ENCODE results near the gene MACIR.
"Not testable (repeated sequence)": the region's sequence is repeated elsewhere in the genome, so short reads cannot be mapped to it uniquely, and the experiment has no call there.

The MACIR gene, protein sequence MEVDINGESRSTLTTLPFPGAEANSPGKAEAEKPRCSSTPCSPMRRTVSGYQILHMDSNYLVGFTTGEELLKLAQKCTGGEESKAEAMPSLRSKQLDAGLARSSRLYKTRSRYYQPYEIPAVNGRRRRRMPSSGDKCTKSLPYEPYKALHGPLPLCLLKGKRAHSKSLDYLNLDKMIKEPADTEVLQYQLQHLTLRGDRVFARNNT

GRCh38 chr5:103258368-103258956 lies at the start of gene MACIR:
TSS of gene MACIR (plus strand) at chr5:103258763. CDS start at chr5:103275920, 17,157 bp downstream.
- peak; percentile 96 for DNase-seq

GRCh38 chr5:103209065-103209464 lies 49.5 kb upstream of the MACIR start:
- no peak for DNase-seq

DNA sequence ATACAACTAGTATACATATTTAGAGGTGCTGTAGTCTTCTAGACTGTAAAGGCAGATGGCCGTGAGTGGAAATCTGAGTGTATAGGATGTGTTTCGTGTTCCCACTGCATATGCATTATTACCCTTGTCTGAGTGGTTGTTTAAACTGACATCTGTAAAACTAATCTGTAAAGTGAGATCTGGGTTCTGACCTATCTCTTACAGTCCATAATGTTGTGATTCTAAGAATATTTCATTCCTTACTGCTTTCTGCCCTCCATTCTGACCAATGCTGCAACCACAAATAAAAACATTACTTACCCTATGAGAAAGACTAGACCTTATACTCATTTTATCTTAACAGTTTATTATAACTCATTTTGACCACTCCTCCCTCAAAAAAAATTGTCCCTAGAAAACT lies 47.6 kb upstream of the MACIR start:
- no peak for DNase-seq

DNA sequence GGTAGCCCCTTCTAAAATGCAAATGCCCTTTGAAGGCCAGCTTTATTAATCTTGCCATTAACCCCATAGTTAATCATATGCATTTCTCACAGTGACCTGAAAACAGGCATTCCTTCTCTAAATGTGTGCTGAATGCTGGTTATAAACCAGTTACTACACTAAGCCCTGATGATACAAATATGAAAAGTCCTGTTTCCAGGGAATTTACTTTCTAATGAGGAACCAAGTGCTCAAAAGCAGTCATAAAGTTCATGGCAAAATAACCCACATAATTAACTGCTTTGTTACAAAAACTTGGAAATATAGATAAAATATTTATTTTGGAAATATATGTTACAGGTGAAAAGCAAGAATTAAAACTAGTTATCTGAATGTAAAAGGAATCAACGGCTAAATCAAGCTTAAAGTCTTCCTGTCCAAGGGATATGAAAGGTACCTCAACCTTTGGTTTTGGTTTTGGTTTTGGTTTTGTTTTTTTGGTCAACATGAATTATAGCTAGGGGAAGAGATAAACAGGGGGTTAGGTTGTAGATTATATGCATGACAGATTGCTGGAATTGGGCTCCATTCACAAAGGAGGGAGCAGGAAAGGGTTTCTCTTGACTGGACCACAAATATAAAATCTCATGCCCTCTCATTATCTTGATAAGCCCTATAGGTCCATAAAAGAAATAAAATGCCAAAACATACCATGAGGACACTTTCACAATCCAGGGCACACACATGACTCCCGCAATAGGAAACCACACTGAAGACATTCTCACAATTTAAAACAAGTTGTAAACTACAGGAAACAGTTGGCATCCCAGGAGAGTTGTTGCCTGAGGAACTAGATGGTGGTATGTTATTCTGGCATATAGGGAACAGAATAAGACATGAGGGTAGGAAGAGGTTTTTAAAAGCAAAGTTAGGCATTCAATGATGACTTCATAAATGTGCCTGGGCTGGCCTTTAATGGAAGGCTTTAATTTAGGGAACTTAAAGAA lies 46.7 kb upstream of the MACIR start:
- no peak for DNase-seq

- DNase-seq, result no peak
These were observed 42.4 kb upstream of the MACIR start for GRCh38 chr5:103216137-103216536.

DNA sequence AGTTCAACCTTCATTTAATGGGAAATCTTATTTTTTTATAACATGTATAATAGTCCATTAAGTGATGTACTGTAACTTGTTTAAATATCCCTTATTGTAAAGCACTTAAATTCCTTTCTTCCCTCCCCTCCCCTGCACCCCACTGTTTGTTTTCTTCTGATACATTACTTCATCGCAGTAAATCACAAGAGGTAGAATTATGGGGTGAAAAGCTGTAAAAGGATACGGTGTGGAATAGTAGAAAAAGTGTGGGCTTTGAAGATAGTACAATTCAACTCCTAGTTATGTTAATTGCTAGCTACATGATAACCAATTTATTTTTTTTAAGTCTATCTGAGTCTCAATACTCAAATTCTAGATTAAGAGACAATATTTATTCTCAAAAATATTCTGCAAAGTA lies 41.9 kb upstream of the MACIR start:
- no peak for DNase-seq

GRCh38 chr5:103217101-103217500 lies 41.5 kb upstream of the MACIR start:
- DNase-seq, result no peak

DNA sequence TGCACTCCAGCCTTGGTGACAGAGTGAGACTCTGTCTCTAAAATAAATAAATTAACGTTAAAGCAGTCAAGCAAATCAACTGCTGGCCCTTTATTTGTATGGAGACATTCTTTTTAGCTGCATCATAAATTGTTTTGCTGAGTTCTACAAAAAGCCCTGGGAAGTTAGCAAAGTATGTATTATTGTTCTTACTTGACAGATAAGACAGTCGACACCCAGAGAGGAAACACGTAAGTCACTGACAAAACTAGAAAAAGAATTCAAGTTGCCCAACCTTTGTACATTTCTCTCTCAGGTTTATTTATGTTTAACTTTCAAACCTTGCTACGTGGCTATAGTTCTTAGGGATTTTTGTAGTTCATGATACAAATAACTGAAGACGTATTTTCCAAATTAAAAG lies 40.4 kb upstream of the MACIR start:
- DNase-seq, result no peak

DNA sequence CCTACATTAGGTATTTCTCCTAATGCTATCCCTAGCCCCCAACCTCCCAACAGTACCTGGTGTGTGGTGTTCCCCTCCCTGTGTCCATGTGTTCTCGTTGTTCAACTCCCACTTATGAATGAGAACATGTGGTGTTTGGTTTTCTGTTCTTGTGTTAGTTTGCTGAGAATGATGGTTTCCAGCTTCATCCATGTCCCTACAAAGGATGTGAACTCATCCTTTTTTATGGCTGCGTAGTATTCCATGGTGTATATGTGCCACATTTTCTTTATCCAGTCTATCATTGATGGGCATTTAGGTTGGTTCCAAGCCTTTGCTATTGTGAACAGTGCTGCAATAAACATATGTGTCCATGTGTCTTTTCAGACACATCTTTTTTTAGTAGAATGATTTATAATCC lies 39.5 kb upstream of the MACIR start:
- not testable (repeated sequence) for DNase-seq

DNA sequence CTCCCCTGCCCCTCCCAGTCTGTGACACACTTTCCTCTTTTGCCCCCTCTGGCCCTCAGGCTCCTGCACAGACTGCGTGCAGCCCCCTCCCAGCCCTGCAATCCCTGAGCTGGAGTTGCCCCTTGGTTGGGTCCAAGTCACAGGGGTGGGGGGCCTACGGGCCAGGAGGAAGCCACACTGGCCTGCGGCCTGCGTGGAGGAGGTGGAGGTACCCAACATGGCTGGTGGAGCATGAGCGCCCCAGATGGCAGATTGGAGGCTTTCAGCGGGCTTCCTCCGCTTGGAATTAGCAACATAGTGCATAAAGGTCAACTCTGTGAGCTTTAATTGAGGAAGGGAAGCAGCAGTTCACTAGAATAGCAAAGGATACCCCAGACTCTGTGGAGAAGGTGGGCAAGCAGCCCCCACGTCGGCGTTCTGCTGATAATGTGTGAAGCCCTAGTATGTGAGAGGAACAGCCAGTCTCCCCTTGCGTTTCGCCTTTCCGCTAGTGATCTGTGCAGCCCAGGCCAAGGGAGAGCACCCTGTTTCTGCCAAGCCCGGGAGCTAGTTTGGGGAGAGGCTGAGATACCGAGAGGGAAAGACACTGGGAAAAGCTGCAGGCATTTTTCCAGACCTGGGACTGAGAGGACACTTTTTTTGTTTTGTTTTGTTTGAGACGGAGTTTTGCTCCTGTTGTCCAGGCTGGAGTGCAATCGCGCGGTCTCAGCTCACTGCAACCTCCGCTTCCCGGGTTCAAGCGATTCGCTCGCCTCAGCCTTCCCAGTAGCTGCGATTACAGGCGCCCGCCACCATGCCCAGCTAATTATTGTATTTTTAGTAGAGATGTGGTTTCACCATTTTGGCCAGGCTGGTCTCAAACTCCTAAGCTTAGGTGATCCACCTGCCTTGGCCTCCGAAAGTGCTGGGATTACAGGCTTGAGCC lies 35.3 kb upstream of the MACIR start:
- DNase-seq, result no peak

GRCh38 chr5:103224118-103224893 lies 34.3 kb upstream of the MACIR start:
- DNase-seq, result no peak

DNA sequence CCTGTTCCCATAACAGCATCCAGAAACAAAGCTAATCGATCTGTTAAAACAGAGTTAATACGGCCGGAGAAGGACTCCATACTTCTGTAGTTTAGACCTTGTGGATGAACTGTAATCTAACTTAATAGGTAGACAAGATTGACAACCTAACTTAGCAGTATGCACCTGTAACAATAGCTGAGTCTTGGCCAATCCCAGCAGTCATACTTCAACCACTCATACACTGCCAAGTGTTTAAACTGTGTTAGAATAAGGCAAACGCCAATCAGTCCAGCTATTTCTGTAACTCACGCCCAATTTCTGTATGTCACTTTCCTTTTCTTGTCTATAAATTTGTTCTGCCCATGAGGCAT lies 33.7 kb upstream of the MACIR start:
- no peak for DNase-seq

DNA sequence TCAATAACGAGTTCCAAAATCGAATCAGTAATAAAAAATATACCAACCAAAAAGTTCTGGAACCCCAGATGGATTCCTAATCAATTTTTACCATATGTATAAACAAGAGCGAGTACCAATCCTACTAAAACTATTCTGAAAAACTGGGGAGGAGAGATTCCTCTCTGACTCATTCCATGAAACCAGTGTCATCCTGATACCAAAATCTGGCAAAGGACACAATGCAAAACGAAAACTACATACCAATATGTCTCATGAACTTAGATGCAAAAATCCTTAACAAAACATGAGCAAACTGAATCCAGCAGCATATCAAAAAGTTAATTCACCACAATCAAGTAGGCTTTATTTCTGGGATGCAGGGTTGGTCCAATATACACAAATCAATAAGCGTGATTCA lies 30.5 kb upstream of the MACIR start:
- no peak for DNase-seq

DNA sequence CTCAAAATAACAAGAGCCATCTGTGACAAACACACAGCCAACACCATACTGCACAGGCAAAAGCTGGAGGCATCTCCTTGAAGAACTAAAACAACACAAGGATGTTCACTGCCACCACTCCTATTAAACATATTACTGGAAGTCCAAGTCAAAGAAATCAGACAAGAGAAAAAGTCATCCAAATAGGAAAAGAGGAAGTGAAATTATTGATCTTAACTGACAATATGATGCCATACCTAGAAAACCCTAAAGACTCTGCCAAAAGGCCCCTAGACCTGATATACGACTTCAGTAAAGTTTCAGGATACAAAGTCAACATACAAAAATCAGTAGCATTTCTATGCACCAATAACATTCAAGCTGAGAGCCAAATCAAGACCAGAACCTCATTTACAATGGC lies 30.0 kb upstream of the MACIR start:
- DNase-seq, result no peak

DNA sequence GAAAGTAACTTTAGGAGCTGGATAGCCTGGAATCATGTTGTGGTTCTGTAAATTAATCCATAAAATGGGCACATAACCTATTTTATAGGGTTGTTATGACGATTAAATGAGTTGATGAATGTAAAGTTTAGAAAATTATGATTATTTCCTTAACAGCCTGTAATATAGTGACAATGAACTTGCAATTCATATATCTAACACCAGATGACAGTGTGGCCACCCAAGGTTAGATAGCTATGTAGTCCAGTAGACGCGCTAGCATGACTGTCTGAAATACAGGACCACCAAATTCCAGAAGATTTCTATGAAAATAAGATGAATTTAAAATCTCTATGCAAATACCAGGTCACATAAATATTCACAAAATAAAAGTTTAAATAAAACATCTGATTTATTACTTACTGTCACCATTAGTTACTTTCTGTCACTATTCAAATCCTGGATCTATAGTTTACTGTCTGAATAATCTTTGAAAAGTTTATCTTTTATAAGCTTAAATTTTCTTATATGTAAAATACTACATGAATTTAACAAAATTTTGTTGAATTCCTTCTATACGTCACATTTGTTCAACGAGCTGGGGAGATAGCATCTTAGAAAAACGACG lies 26.1 kb upstream of the MACIR start:
- DNase-seq, result no peak

DNA sequence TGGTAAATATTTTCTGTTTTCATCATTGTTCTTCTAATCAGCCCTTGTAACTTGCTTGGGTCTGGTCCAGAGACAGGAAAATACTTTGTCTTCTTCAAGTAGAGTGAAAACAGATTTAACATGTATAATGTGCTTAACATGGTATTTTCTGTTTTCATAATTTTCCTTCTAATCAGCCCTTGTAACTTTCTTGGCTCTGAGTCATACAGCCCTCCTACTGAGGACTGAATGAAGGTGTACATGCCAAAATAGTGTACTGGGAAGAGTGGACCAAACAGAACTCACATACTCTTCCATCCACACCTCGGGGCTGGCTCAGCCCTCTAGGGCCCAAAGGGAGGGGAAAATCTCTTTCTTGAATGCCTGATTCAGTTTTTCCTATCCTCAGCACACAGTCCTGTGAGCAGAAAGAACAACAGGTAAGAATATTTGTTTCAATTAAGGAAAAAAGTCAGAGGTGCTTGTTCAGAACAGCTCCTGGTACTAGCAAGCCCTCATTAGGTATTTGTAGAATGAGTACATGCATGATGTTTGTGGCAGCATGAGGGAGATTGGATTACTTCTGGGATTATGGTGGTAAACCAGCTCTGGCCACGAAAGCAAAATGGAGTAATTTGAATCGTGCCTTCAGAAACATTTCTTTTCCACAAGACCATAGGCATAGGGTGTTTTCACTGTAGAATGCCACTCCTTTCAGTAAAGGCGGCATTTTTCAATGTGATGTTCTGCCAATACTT lies 24.2 kb upstream of the MACIR start:
- DNase-seq, result no peak

- no peak for DNase-seq
These were observed 22.7 kb upstream of the MACIR start for GRCh38 chr5:103235891-103236290.

DNA sequence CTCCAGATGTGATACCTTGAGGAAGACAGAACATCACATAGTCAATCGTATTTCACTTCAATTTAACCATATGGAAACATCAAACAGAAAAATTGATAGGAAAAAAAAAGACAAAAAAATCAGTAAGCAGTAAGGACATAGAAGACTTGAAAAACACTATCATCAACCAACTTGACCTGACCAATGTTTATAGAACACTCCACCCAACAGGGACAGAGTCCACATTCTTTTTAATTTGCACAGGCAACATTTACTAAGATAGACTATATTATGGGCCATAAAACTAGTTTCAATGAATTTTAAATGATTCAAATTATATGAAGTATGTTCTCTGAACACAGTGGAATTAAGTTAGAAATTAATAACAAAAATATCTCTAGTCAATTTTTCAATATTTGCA lies 20.8 kb upstream of the MACIR start:
- DNase-seq, result no peak

- DNase-seq, result no peak
These were observed 14.9 kb upstream of the MACIR start for GRCh38 chr5:103243665-103244064.

GRCh38 chr5:103244398-103244797 lies 14.2 kb upstream of the MACIR start:
- no peak for DNase-seq

GRCh38 chr5:103245761-103246160 lies 12.8 kb upstream of the MACIR start:
- DNase-seq, result no peak
